Hepatocyte (in vitro differentiated cells): ENCODE results near the gene ACSS1. TPM values are rescaled to one million over a fixed set of nuclear protein-coding genes. Genes with fewer than 3 reads are reported as not detected.

Experiments
- DNase-seq: peaks from one replicate; pipeline ENCODE4 v3.0.0-alpha.2; 2016; ENCODE audit warnings: low spot score
- H2AFZ ChIP-seq: fragments of 200-600 bp; sonication (generic); 2 replicates; pipeline ENCODE4 v1.6.0; 2016; ENCODE audit warnings: antibody characterized with exemption, mild to moderate bottlenecking
- H3K27ac ChIP-seq: fragments of 200-600 bp; sonication (generic); 2 replicates; pipeline ENCODE4 v1.5.1; 2016; ENCODE audit warnings: mild to moderate bottlenecking
- H3K27me3 ChIP-seq: fragments of 200-600 bp; sonication (generic); 2 replicates; pipeline ENCODE4 v1.6.1; 2016
- H3K36me3 ChIP-seq: fragments of 200-600 bp; sonication (generic); replicated peaks from 2 replicates; pipeline ENCODE4 v1.5.1; 2016; ENCODE audit warnings: low read depth; ENCODE audit not compliant: insufficient read depth
- H3K4me1 ChIP-seq: fragments of 200-600 bp; sonication (generic); 2 replicates; pipeline ENCODE4 v1.5.1; 2016; ENCODE audit warnings: mild to moderate bottlenecking, moderate library complexity; ENCODE audit not compliant: insufficient read depth
- H3K4me2 ChIP-seq: fragments of 200-600 bp; sonication (generic); 2 replicates; pipeline ENCODE4 v1.6.0; 2016
- H3K4me3 ChIP-seq: fragments of 200-600 bp; sonication (generic); 2 replicates; pipeline ENCODE4 v1.5.1; 2016; ENCODE audit warnings: mild to moderate bottlenecking
- H3K79me2 ChIP-seq: fragments of 200-600 bp; sonication (generic); 2 replicates; pipeline ENCODE4 v1.6.0; 2017; ENCODE audit warnings: mild to moderate bottlenecking
- H3K9me2 ChIP-seq: fragments of 200-600 bp; sonication (generic); replicated peaks from 2 replicates; pipeline ENCODE4 v1.6.0; 2017; ENCODE audit warnings: mild to moderate bottlenecking; ENCODE audit not compliant: insufficient read depth
- H3K9me3 ChIP-seq: fragments of 200-600 bp; sonication (generic); 2 replicates; pipeline ENCODE4 v1.5.1; 2016; ENCODE audit warnings: low read depth, mild to moderate bottlenecking
- H4K20me1 ChIP-seq: fragments of 200-600 bp; sonication (generic); 2 replicates; pipeline ENCODE4 v1.6.0; 2016; ENCODE audit warnings: mild to moderate bottlenecking; ENCODE audit not compliant: insufficient read depth, poor library complexity, severe bottlenecking
- EZH2 ChIP-seq: fragments of 200-600 bp; sonication (generic); IDR thresholded peaks from 2 replicates; pipeline ENCODE4 v1.6.1; 2016; ENCODE audit warnings: antibody characterized with exemption, mild to moderate bottlenecking, borderline replicate concordance
- EZH2phosphoT487 ChIP-seq: fragments of 200-600 bp; sonication (generic); IDR thresholded peaks from one replicate; pipeline ENCODE4 v1.6.1; 2018; ENCODE audit warnings: antibody characterized with exemption, mild to moderate bottlenecking, low read depth, moderate library complexity; ENCODE audit not compliant: unreplicated experiment, severe bottlenecking
- WGBS: methylation state at CpG from one replicate; pipeline ENCODE4 v1.1.6; 2016; ENCODE audit warnings: low lambda C conversion rate; ENCODE audit errors: missing lambda C conversion rate; 5-methylcytosine and 5-hydroxymethylcytosine counted together
- polyA plus RNA-seq: library from polyadenylated mRNA; unstranded; fragments of >200 nt; fragmentation: Nextera tagmentation; extraction: Ambion mirVana; gene quantifications from 2 replicates; pipeline ENCODE4 v1.2.1, GENCODE V29; 2016
- total RNA-seq: library from RNA; depleted of rRNA; stranded (reverse); fragments of >200 nt; gene quantifications from 2 replicates; pipeline ENCODE4 v1.2.3, GENCODE V29; 2014
- TF ChIP-seq, protein P1 (sequence below): fragments of 200-600 bp; sonication (generic); IDR thresholded peaks from 2 replicates; pipeline ENCODE4 v1.5.1; 2016; ENCODE audit warnings: antibody characterized with exemption, mild to moderate bottlenecking; ENCODE audit not compliant: poor library complexity

The ACSS1 gene
- total and polyA plus RNA-seq, 2 experiments from 2014 or later: 20.5 to 37.7 TPM

DNA sequence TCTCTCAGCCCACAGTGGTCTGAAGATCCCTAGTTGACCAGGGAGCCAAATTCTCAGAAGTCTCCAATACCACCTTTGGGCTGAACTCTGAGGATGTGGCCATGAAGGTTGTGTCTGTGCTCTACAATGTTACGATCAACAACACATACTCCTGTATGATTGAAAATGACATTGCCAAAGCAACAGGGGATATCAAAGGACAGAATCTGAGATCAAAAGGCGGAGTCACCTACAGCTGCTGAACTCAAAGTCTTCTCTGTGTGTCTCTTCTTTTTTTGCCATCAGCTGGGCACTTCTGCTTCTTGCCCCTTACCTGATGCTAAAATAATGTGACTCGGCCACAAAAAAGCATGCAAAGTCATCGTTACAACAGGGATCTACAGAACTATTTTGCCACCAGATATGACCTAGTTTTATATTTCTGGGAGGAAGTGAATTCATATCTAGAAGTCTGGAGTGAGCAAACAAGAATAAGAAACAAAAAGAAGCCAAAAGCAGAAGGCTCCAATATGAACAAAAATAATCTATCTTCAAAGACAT lies 41.7 kb upstream of the ACSS1 start:
- no peaks in the 10 kb centered on the region for H3K9me2 ChIP-seq
- H3K4me2 ChIP-seq: no peak overlapping the region
- no peak for TF ChIP-seq EZH2phosphoT487
- TF ChIP-seq, protein P1, sequence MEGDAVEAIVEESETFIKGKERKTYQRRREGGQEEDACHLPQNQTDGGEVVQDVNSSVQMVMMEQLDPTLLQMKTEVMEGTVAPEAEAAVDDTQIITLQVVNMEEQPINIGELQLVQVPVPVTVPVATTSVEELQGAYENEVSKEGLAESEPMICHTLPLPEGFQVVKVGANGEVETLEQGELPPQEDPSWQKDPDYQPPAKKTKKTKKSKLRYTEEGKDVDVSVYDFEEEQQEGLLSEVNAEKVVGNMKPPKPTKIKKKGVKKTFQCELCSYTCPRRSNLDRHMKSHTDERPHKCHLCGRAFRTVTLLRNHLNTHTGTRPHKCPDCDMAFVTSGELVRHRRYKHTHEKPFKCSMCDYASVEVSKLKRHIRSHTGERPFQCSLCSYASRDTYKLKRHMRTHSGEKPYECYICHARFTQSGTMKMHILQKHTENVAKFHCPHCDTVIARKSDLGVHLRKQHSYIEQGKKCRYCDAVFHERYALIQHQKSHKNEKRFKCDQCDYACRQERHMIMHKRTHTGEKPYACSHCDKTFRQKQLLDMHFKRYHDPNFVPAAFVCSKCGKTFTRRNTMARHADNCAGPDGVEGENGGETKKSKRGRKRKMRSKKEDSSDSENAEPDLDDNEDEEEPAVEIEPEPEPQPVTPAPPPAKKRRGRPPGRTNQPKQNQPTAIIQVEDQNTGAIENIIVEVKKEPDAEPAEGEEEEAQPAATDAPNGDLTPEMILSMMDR: no peak
- no peak for TF ChIP-seq EZH2
- no peak overlapping the region for H3K4me3 ChIP-seq
- H3K27me3 ChIP-seq: peaks cover 11% of the 10 kb centered on the region
- DNase-seq: no peak
- no peaks in the 10 kb centered on the region for H3K9me3 ChIP-seq
- H3K79me2 ChIP-seq: no peaks in the 10 kb centered on the region
- no peaks in the 10 kb centered on the region for H3K36me3 ChIP-seq
- WGBS: 82% methylated on average over 4 of the region's 4 CpGs
- no peaks in the 10 kb centered on the region for H3K4me1 ChIP-seq
- H3K27ac ChIP-seq: no peak overlapping the region
- no peak overlapping the region for H2AFZ ChIP-seq
- no peaks in the 10 kb centered on the region for H4K20me1 ChIP-seq

DNA sequence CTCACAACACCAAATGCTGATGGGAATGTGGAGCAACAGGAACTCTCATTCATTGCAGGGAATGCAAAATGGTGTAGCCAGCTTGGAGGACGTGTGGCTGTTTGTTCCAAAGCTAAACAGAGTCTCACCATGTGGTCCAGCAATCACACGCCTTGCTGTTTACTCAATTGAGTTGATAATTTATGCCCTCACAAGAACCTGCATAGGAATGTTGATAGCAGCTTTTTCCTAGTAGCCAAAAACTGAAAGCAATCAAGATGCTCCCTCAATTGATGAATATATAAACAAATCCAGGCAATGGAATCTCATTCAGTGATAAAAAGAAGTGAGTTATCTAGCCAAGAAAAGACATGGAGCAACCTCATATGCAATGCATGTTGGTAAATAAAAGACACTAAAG lies 39.6 kb upstream of the ACSS1 start:
- Histone ChIP-seq H3K36me3 (no peaks in the 10 kb centered on the region), H2AFZ (no peak overlapping the region), H3K9me3 (no peaks in the 10 kb centered on the region), H3K4me2 (no peak overlapping the region), H4K20me1 (no peaks in the 10 kb centered on the region), H3K27me3 (peaks cover 11% of the 10 kb centered on the region), H3K4me3 (no peak overlapping the region), H3K4me1 (no peaks in the 10 kb centered on the region), H3K27ac (no peak overlapping the region), H3K9me2 (no peaks in the 10 kb centered on the region), H3K79me2 (no peaks in the 10 kb centered on the region)
- 45% methylated on average over 2 of the region's 2 CpGs for WGBS
- TF ChIP-seq, protein P1: no peak
- TF ChIP-seq EZH2phosphoT487: no peak
- no peak for TF ChIP-seq EZH2
- no peak for DNase-seq

DNA sequence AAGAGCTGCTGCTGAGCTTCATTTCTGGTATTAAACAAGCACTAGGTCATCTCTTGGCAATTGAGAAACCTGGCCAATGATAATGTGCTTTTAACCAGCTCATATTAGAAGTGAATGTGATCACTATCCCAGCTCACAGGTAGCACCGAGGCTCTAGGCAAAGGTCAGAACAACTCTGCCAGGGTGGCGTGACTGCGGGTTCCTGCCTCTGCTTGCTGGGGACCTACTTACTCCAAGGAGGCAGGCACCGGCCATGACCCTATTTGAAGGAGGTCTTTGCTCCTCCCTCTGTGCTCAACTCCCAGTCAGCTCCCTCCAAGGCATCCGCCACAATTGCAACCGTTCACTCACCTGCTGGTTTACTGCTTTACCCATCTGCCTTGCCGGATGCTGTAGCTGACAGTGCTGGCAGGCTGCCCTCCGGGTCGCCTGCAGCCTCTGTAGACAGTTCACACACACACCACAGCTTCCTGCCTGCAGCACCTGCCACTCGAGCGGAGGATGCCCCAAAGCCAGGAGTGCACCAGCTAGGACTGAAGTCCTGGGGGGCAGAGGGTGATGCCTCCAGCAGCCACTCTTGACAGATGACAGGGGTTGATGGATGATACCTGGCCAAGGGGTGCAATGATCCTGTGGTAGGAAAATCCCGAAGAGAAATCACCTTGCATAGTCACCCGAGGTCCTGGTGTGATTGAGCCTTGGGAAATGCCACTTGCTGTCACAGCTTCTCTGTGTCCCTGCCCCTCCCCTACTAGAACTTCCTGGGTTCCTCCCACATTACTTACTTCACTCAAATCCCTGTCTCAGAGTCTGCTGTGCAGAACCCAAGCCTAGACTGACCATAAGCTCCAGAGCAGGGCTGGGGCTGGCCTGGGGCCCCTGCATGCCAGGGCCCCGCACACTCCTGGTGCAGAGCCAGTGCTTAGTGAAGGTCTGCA lies 32.8 kb upstream of the ACSS1 start:
- WGBS: 78% methylated on average over 14 of the region's 14 CpGs
- Histone ChIP-seq H3K79me2 (no peaks in the 10 kb centered on the region), H3K9me3 (no peaks in the 10 kb centered on the region), H3K4me2 (no peak overlapping the region), H3K4me3 (no peak overlapping the region), H3K27ac (no peak overlapping the region), H3K27me3 (peaks cover 28% of the 10 kb centered on the region), H3K36me3 (no peaks in the 10 kb centered on the region), H3K9me2 (no peaks in the 10 kb centered on the region), H2AFZ (no peak overlapping the region), H3K4me1 (no peaks in the 10 kb centered on the region), H4K20me1 (no peaks in the 10 kb centered on the region)
- DNase-seq: no peak
- TF ChIP-seq EZH2phosphoT487: no peak
- no peak for TF ChIP-seq EZH2
- TF ChIP-seq, protein P1: no peak
